K562 (cell line): ENCODE data around the gene ZNF333. TPM values are rescaled to one million over a fixed set of nuclear protein-coding genes. Genes with fewer than 3 reads are reported as not detected.

Experiments used
- ATAC-seq: fragments of 200-7000 bp; cut with Tn5 transposase; 3 replicates; pipeline ENCODE4 v1.9.1; 2020; ENCODE audit warnings: moderate library complexity
- BruUV-seq: library from RNA; stranded (reverse); fragments of 400-500 nt; replicated peaks from 2 replicates; lab custom pipeline; 2021; lab: Mats Ljungman, UMichigan
- CTCF ChIA-PET: fragments of 300-600 bp; formaldehyde crosslinking; extraction: SDS; loops from one replicate; lab custom pipeline; 2021; ENCODE audit warnings: low intra/inter-chr PET ratio; lab: Yijun Ruan, JAX
- POLR2A ChIA-PET: fragments of 300-600, 350-650 bp; sonication (Branson Sonifier 250); formaldehyde crosslinking; extraction: SDS; loops from one replicate; lab custom pipeline; 2021; ENCODE audit warnings: antibody characterized with exemption, inconsistent platforms; lab: Yijun Ruan, JAX
- DNase-seq, 4 experiments: peaks; one replicate each; pipeline versions ENCODE4 v3.0.0 to v3.0.0-alpha.2; 2011 to 2018; ENCODE audit warnings: low spot score in 3 of 4, mixed read lengths in 3 of 4; ENCODE audit errors: extremely low read depth in 1 of 4
- FAIRE-seq: peaks from 2 replicates; lab custom pipeline; 2011; peaks lifted over from hg19 to GRCh38; lab: Jason Lieb, UNC
- H2AFZ ChIP-seq: 2 replicates; pipeline ENCODE4 v1.6.0; 2011; ENCODE audit warnings: low read depth, low read length, control low read depth, inconsistent platforms
- H3K27ac ChIP-seq: fragments of 200-600 bp; 3 replicates; pipeline ENCODE4 v1.8.0; 2011; ENCODE audit warnings: low read depth, mild to moderate bottlenecking, control low read depth, inconsistent platforms, low read length, moderate library complexity, mixed read lengths; ENCODE audit errors: extremely low read depth
- H3K27me3 ChIP-seq, 2 experiments: fragments of 300-600 bp in 1 of 2; 2 replicates in 1 of 2; 3 replicates in 1 of 2; pipeline versions ENCODE4 v1.6.0 to v1.8.0; 2011; ENCODE audit warnings: inconsistent platforms in 2 of 2, low read length in 2 of 2, mild to moderate bottlenecking in 1 of 2, mixed read lengths in 1 of 2, moderate library complexity in 1 of 2; ENCODE audit not compliant: control insufficient read depth in 2 of 2, insufficient read depth in 2 of 2
- H3K36me3 ChIP-seq: fragments of 300-600 bp; 3 replicates; pipeline ENCODE4 v1.8.0; 2011; ENCODE audit warnings: mild to moderate bottlenecking, low read length, inconsistent platforms; ENCODE audit not compliant: control insufficient read depth, insufficient read depth
- H3K4me1 ChIP-seq, 2 experiments: fragments of 200-600 bp in 1 of 2; replicated peaks in 1 of 2; 2 replicates in 1 of 2; 3 replicates in 1 of 2; pipeline versions ENCODE4 v1.5.1 to v1.8.0; 2011; ENCODE audit warnings: inconsistent platforms in 2 of 2, low read length in 2 of 2, mild to moderate bottlenecking in 1 of 2, mixed read lengths in 1 of 2, moderate library complexity in 1 of 2; ENCODE audit not compliant: control insufficient read depth in 2 of 2, insufficient read depth in 2 of 2
- H3K4me2 ChIP-seq: 2 replicates; pipeline ENCODE4 v1.6.1; 2011; ENCODE audit warnings: low read length, control low read depth, inconsistent platforms, mixed read lengths; ENCODE audit not compliant: insufficient read depth
- H3K4me3 ChIP-seq: fragments of 200-600 bp; sonication (generic), shearing (Covaris generic); 2 replicates; pipeline ENCODE4 v1.5.1; 2016; ENCODE audit warnings: control low read depth, inconsistent platforms
- H3K79me2 ChIP-seq: fragments of 200-600 bp; 3 replicates; pipeline ENCODE4 v1.8.0; 2011; ENCODE audit warnings: low read length, inconsistent platforms; ENCODE audit not compliant: control insufficient read depth, insufficient read depth
- H3K9ac ChIP-seq, 2 experiments: 2 replicates each; pipeline versions ENCODE4 v1.6.0 to v1.6.1; 2011; ENCODE audit warnings: low read depth in 2 of 2, low read length in 2 of 2, control low read depth in 1 of 2, inconsistent platforms in 1 of 2, mild to moderate bottlenecking in 1 of 2, mixed read lengths in 1 of 2; ENCODE audit not compliant: insufficient read depth in 1 of 2
- H3K9me1 ChIP-seq: one replicate; pipeline ENCODE4 v1.6.0; 2011; ENCODE audit warnings: inconsistent platforms, mild to moderate bottlenecking, low read length, moderate library complexity; ENCODE audit not compliant: control insufficient read depth, insufficient read depth
- H3K9me3 ChIP-seq: replicated peaks from 2 replicates; pipeline ENCODE4 v1.5.1; 2011; ENCODE audit warnings: low read depth, low read length, inconsistent platforms; ENCODE audit not compliant: control insufficient read depth, insufficient read depth
- H4K20me1 ChIP-seq: replicated peaks from 2 replicates; pipeline ENCODE4 v1.6.1; 2011; ENCODE audit warnings: low read length, inconsistent platforms, mixed read lengths; ENCODE audit not compliant: control insufficient read depth, insufficient read depth
- ATF7 ChIP-seq: fragments of 450-650 bp; IDR thresholded peaks from 2 replicates; pipeline ENCODE4 v1.7.1; 2014; ENCODE audit warnings: mild to moderate bottlenecking, moderate library complexity
- CHCHD3 ChIP-seq: fragments of 250-450 bp; sonication (Bioruptor Pico); IDR thresholded peaks from 2 replicates; pipeline ENCODE4 v2.1.2; 2022; ENCODE audit warnings: mild to moderate bottlenecking
- HDAC3 ChIP-seq: fragments of 450-650 bp; IDR thresholded peaks from 2 replicates; pipeline ENCODE4 v1.6.1; 2018; ENCODE audit warnings: borderline replicate concordance, mild to moderate bottlenecking, moderate library complexity; ENCODE audit not compliant: partially characterized antibody
- HEY1 ChIP-seq: fragments of 250-450 bp; sonication (Bioruptor Pico); IDR thresholded peaks from 2 replicates; pipeline ENCODE4 v1.5.0; 2020; ENCODE audit warnings: mild to moderate bottlenecking, moderate library complexity, borderline replicate concordance
- HSF4 ChIP-seq: fragments of 250-450 bp; sonication (Bioruptor Pico); IDR thresholded peaks from 2 replicates; pipeline ENCODE4 v2.1.2; 2022; ENCODE audit warnings: mild to moderate bottlenecking, moderate library complexity, borderline replicate concordance
- MTA2 ChIP-seq: fragments of 450-650 bp; IDR thresholded peaks from 2 replicates; pipeline ENCODE4 v1.6.1; 2016; ENCODE audit warnings: low read depth
- PHF21A ChIP-seq: fragments of 450-650 bp; IDR thresholded peaks from 2 replicates; pipeline ENCODE4 v1.6.1; 2017; ENCODE audit warnings: low read depth, borderline replicate concordance
- PTBP1 ChIP-seq: fragments of 200-400 bp; formaldehyde crosslinking; IDR thresholded peaks from 2 replicates; pipeline ENCODE4 v1.6.1; 2017; ENCODE audit warnings: low read depth, low read length
- RBM17 ChIP-seq: fragments of 200-400 bp; formaldehyde crosslinking; IDR thresholded peaks from 2 replicates; pipeline ENCODE4 v1.6.1; 2017; ENCODE audit warnings: low read depth, mild to moderate bottlenecking, low read length, borderline replicate concordance
- SMAD2 ChIP-seq: fragments of 150-350 bp; IDR thresholded peaks from 2 replicates; pipeline ENCODE4 v1.6.1; 2014; ENCODE audit warnings: low read depth, mild to moderate bottlenecking, low read length
- STAT5A ChIP-seq: IDR thresholded peaks from 2 replicates; pipeline ENCODE4 v1.6.1; 2012; ENCODE audit warnings: low read length, inconsistent platforms, borderline replicate concordance
- TEAD4 ChIP-seq, 2 experiments: sonication (generic) in 1 of 2; formaldehyde crosslinking in 1 of 2; IDR thresholded peaks; 2 replicates each; pipeline versions ENCODE4 v1.6.1 to v1.8.0; 2012 to 2022; ENCODE audit warnings: borderline replicate concordance in 1 of 2, inconsistent platforms in 1 of 2, low read length in 1 of 2, mild to moderate bottlenecking in 1 of 2, missing genetic modification reagents in 1 of 2
- THRAP3 ChIP-seq: fragments of 450-650 bp; IDR thresholded peaks from 2 replicates; pipeline ENCODE4 v1.6.1; 2016; ENCODE audit warnings: mild to moderate bottlenecking, inconsistent platforms, borderline replicate concordance
- ZC3H8 ChIP-seq: fragments of 450-650 bp; IDR thresholded peaks from 2 replicates; pipeline ENCODE4 v1.6.1; 2017
- ZNF445 ChIP-seq: fragments of 250-450 bp; sonication (Bioruptor Pico); IDR thresholded peaks from 2 replicates; pipeline ENCODE4 v1.4.0; 2020; ENCODE audit warnings: low read depth, mild to moderate bottlenecking, moderate library complexity
- WGBS: fragments of 100-300 bp; shearing (Covaris generic); methylation state at CpG from one replicate; pipeline ENCODE4 v1.1.6; 2016; ENCODE audit warnings: low coverage, mixed read lengths; ENCODE audit not compliant: insufficient coverage; ENCODE audit errors: missing lambda C conversion rate; 5-methylcytosine and 5-hydroxymethylcytosine counted together
- in situ Hi-C: fragments of 300-500 bp; cut with MboI; formaldehyde crosslinking; loops from 4 replicates; pipeline ENCODE4 v1.15.0; 2018; ENCODE audit warnings: inconsistent platforms, mixed read lengths
- intact Hi-C: fragments of 100-400 bp; cut with micrococcal nuclease; formaldehyde crosslinking; loops from 2 replicates; pipeline ENCODE4 v1.14.2; 2022
- polyA plus RNA-seq, 8 experiments: library from polyadenylated mRNA; depleted of rRNA in 4 of 8; stranded (reverse) in 5 of 8; unstranded in 3 of 8; fragments of >200 nt; fragmentation: Nextera tagmentation in 2 of 8; fragmentation: Illumina TruSeq in 1 of 8; extraction: Ambion mirVana in 2 of 8; extraction: Trizol in 1 of 8; gene quantifications; 2 replicates each; pipeline versions ENCODE4 v1.2.1 to v1.2.3, GENCODE V29; 2011 to 2014; ENCODE audit warnings: inconsistent platforms in 1 of 8, missing spikeins in 1 of 8
- total RNA-seq, 7 experiments: library from RNA; depleted of rRNA in 6 of 7; stranded (reverse); fragments of >200 nt in 6 of 7; fragmentation: Illumina TruSeq in 2 of 7; extraction: Trizol in 2 of 7; gene quantifications; 2 replicates each; pipeline versions ENCODE4 v1.2.1 to v1.2.3, GENCODE V29; 2011 to 2021; ENCODE audit warnings: low replicate concordance in 1 of 7
- TF ChIP-seq, protein P1 (sequence below): fragments of 250-450 bp; sonication (Bioruptor Pico); IDR thresholded peaks from 2 replicates; pipeline ENCODE4 v1.8.0; 2021; ENCODE audit warnings: mild to moderate bottlenecking, moderate library complexity
- TF ChIP-seq, protein P2 (sequence below): sonication (generic); formaldehyde crosslinking; IDR thresholded peaks from 2 replicates; pipeline ENCODE4 v1.8.1; 2023; ENCODE audit warnings: mild to moderate bottlenecking, missing genetic modification reagents
- TF ChIP-seq, protein P3 (sequence below): fragments of 250-450 bp; sonication (Bioruptor Pico); IDR thresholded peaks from 2 replicates; pipeline ENCODE4 v1.6.1; 2021; ENCODE audit warnings: mild to moderate bottlenecking

Gene ZNF333
- total and polyA plus RNA-seq, 9 of the 15 experiments (the other 6 are each of a cell fraction or from before 2014, with no cell fraction given), result 2.8 to 10.3 (median 6.3) TPM

DNA sequence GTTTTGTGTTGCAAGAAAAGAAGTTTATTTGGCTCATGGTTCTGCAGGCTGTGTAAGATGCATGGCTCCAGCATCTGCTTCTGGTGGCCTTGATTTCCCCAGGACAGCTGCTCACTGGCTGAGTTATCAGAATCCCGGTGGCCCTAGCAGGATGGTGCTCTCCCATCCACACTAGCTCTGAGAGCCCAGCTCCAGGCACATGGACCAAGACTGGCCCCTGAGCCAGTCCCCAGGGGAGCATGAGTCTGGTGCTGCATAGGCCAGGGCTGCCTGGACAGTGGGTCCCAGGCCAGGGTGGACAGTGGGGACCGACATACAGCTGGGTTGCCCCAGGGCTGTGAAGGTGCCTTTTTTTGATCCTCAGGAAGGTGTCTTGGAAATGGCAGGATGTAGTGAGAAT lies 78.2 kb downstream of the ZNF333 start:
- no peaks in the 10 kb centered on the region for H3K27me3 ChIP-seq
- ChIA-PET POLR2A (interaction anchor here (0.6 to 0.7 kb wide), 2 partner anchors 395 to 1230 kb away, joined by 3 read pairs; no protein-coding TSS in a partner anchor), CTCF (no interaction called here)
- H2AFZ ChIP-seq, result no peak overlapping the region
- intact Hi-C loops, result no loop called here
- H4K20me1 ChIP-seq, result no peaks in the 10 kb centered on the region
- no peaks in the 10 kb centered on the region for H3K9me1 ChIP-seq
- ATAC-seq (no peak), FAIRE-seq (no peak), DNase-seq (no peak)
- in situ Hi-C loops, result loop anchor here (5.0 kb wide), 1 partner anchor 371 kb away; no protein-coding TSS in a partner anchor
- H3K27ac ChIP-seq, result no peak overlapping the region
- H3K9me3 ChIP-seq, result no peaks in the 10 kb centered on the region
- no peaks in the 10 kb centered on the region for H3K79me2 ChIP-seq
- H3K9ac ChIP-seq, result no peak overlapping the region
- no peak overlapping the region for H3K4me2 ChIP-seq
- no peak overlapping the region for H3K4me3 ChIP-seq
- H3K36me3 ChIP-seq, result peaks cover 73% of the 10 kb centered on the region; the same call in 2 of the 3 replicates
- WGBS, result 94% methylated on average over 2 of the region's 2 CpGs
- no TSS peak for BruUV-seq
- H3K4me1 ChIP-seq, result no peaks in the 10 kb centered on the region; a peak in 1 of 5 replicates
- no peak for TF ChIP-seq HDAC3
- TF ChIP-seq RBM17, result no peak
- no peak for TF ChIP-seq PTBP1
- no peak for TF ChIP-seq THRAP3
- TF ChIP-seq CHCHD3 (CRISPR knock-in tag), result no peak
- TF ChIP-seq TEAD4 (IDR thresholded peaks at IDR 0.05; ENCODE audit: low read length), result no peak
- TF ChIP-seq TEAD4 (CRISPR knock-in tag; IDR thresholded peaks at IDR 0.05; ENCODE audit: borderline replicate concordance), result no peak
- TF ChIP-seq, protein P1, sequence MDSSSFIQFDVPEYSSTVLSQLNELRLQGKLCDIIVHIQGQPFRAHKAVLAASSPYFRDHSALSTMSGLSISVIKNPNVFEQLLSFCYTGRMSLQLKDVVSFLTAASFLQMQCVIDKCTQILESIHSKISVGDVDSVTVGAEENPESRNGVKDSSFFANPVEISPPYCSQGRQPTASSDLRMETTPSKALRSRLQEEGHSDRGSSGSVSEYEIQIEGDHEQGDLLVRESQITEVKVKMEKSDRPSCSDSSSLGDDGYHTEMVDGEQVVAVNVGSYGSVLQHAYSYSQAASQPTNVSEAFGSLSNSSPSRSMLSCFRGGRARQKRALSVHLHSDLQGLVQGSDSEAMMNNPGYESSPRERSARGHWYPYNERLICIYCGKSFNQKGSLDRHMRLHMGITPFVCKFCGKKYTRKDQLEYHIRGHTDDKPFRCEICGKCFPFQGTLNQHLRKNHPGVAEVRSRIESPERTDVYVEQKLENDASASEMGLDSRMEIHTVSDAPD, result no peak
- TF ChIP-seq ZNF445 (CRISPR knock-in tag), result no peak
- TF ChIP-seq, protein P2, sequence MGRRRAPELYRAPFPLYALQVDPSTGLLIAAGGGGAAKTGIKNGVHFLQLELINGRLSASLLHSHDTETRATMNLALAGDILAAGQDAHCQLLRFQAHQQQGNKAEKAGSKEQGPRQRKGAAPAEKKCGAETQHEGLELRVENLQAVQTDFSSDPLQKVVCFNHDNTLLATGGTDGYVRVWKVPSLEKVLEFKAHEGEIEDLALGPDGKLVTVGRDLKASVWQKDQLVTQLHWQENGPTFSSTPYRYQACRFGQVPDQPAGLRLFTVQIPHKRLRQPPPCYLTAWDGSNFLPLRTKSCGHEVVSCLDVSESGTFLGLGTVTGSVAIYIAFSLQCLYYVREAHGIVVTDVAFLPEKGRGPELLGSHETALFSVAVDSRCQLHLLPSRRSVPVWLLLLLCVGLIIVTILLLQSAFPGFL (CRISPR knock-in tag), result no peak
- TF ChIP-seq HSF4, result no peak
- TF ChIP-seq STAT5A, result no peak
- TF ChIP-seq SMAD2, result no peak
- TF ChIP-seq ZC3H8, result no peak
- TF ChIP-seq ATF7, result no peak
- TF ChIP-seq HEY1 (CRISPR knock-in tag), result no peak
- TF ChIP-seq PHF21A, result no peak
- TF ChIP-seq, protein P3, sequence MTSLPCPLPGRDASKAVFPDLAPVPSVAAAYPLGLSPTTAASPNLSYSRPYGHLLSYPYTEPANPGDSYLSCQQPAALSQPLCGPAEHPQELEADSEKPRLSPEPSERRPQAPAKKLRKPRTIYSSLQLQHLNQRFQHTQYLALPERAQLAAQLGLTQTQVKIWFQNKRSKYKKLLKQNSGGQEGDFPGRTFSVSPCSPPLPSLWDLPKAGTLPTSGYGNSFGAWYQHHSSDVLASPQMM, result no peak
- no peak for TF ChIP-seq MTA2
